ENCODE data around the gene LMX1A.

The LMX1A gene

GRCh38 chr1:165376811-165377311 is 20.3 kb upstream of the LMX1A start:
- Histone ChIP-seq H3F3A (ENCODE audit: insufficient read depth, low read length) (no peaks in the 10 kb centered on the region), H3K4me1 (ENCODE audit: low read length) (peaks cover 6% of the 10 kb centered on the region), H3K27ac (ENCODE audit: low read length) (no peak overlapping the region), H3K4me2 (ENCODE audit: low read depth, low read length) (0 out of 2 replicates have a peak overlapping the region, but pooled peaks have one; percentile 22), H3K4me3 (ENCODE audit: low read length) (no peak overlapping the region), H3K36me3 (replicated peaks; ENCODE audit: insufficient read depth, low read length) (no peaks in the 10 kb centered on the region), H3K9me3 (replicated peaks; ENCODE audit: insufficient read depth, low read length) (no peaks in the 10 kb centered on the region), H2AFZ (ENCODE audit: low read length) (no peak overlapping the region), H4K20me1 (ENCODE audit: insufficient read depth, low read length) (no peaks in the 10 kb centered on the region), H3K9me2 (replicated peaks; ENCODE audit: insufficient read depth, low read length) (no peaks in the 10 kb centered on the region), H3K79me2 (ENCODE audit: low read length) (no peaks in the 10 kb centered on the region), H3K27me3 (replicated peaks; ENCODE audit: insufficient read depth, low read length) (peaks cover 38% of the 10 kb centered on the region), H3K9ac (ENCODE audit: low read length) (no peak overlapping the region)
- TF ChIP-seq EZH2phosphoT487 (IDR thresholded peaks at IDR 0.05; ENCODE audit: low read length) (no peak), CTCF (IDR thresholded peaks at IDR 0.05; ENCODE audit: low read length) (no peak), EZH2 (optimal IDR thresholded peaks at IDR 0.05; ENCODE audit: low read depth, low read length) (no peak)
- DNase-seq: no peak

GRCh38 chr1:165376041-165376810 is 19.7 kb upstream of the LMX1A start:
- DNase-seq: no peak
- Histone ChIP-seq H4K20me1 (ENCODE audit: insufficient read depth, low read length) (no peaks in the 10 kb centered on the region), H3K4me3 (ENCODE audit: low read length) (no peak overlapping the region), H3K4me1 (ENCODE audit: low read length) (peaks cover 12% of the 10 kb centered on the region), H3K36me3 (replicated peaks; ENCODE audit: insufficient read depth, low read length) (no peaks in the 10 kb centered on the region), H3K27me3 (replicated peaks; ENCODE audit: insufficient read depth, low read length) (peaks cover 38% of the 10 kb centered on the region), H3K79me2 (ENCODE audit: low read length) (no peaks in the 10 kb centered on the region), H3F3A (ENCODE audit: insufficient read depth, low read length) (no peaks in the 10 kb centered on the region), H3K9me2 (replicated peaks; ENCODE audit: insufficient read depth, low read length) (no peaks in the 10 kb centered on the region), H2AFZ (ENCODE audit: low read length) (no peak overlapping the region), H3K9ac (ENCODE audit: low read length) (no peak overlapping the region), H3K27ac (ENCODE audit: low read length) (no peak overlapping the region), H3K9me3 (replicated peaks; ENCODE audit: insufficient read depth, low read length) (no peaks in the 10 kb centered on the region), H3K4me2 (ENCODE audit: low read depth, low read length) (no peak overlapping the region)
- no peak for TF ChIP-seq EZH2 (optimal IDR thresholded peaks at IDR 0.05; ENCODE audit: low read depth, low read length)
- TF ChIP-seq EZH2phosphoT487 (IDR thresholded peaks at IDR 0.05; ENCODE audit: low read length): no peak
- TF ChIP-seq CTCF (IDR thresholded peaks at IDR 0.05; ENCODE audit: low read length): no peak

- peaks cover 16% of the 10 kb centered on the region for H3K4me1 ChIP-seq (ENCODE audit: low read length)
- no peak overlapping the region for H2AFZ ChIP-seq (ENCODE audit: low read length)
- no peaks in the 10 kb centered on the region for H3F3A ChIP-seq (ENCODE audit: insufficient read depth, low read length)
- H3K27ac ChIP-seq (ENCODE audit: low read length): no peak overlapping the region
- no peaks in the 10 kb centered on the region for H3K9me2 ChIP-seq (replicated peaks; ENCODE audit: insufficient read depth, low read length)
- no peak for DNase-seq
- H3K36me3 ChIP-seq (replicated peaks; ENCODE audit: insufficient read depth, low read length): no peaks in the 10 kb centered on the region
- no peaks in the 10 kb centered on the region for H3K9me3 ChIP-seq (replicated peaks; ENCODE audit: insufficient read depth, low read length)
- no peak overlapping the region for H3K9ac ChIP-seq (ENCODE audit: low read length)
- no peak overlapping the region for H3K4me2 ChIP-seq (ENCODE audit: low read depth, low read length)
- peaks cover 38% of the 10 kb centered on the region for H3K27me3 ChIP-seq (replicated peaks; ENCODE audit: insufficient read depth, low read length)
- no peak overlapping the region for H3K4me3 ChIP-seq (ENCODE audit: low read length)
- H4K20me1 ChIP-seq (ENCODE audit: insufficient read depth, low read length): no peaks in the 10 kb centered on the region
- TF ChIP-seq EZH2phosphoT487 (IDR thresholded peaks at IDR 0.05; ENCODE audit: low read length) (no peak), CTCF (IDR thresholded peaks at IDR 0.05; ENCODE audit: low read length) (no peak), EZH2 (optimal IDR thresholded peaks at IDR 0.05; ENCODE audit: low read depth, low read length) (no peak)
- H3K79me2 ChIP-seq (ENCODE audit: low read length): no peaks in the 10 kb centered on the region
These were observed 19.1 kb upstream of the LMX1A start for GRCh38 chr1:165375623-165376022.
